Left lung (tissue), 14 donors: Measurements from ENCODE around the gene HCFC1. TPM values are rescaled to one million over a fixed set of nuclear protein-coding genes. Genes with fewer than 3 reads are reported as not detected.

Experiments
- ATAC-seq: fragments of 200-7000 bp; cut with Tn5 transposase; one replicate; pipeline ENCODE4 v1.9.1; 2020; ENCODE audit warnings: moderate library complexity
- DNase-seq, 4 donors: peaks; one replicate each; pipeline ENCODE4 v3.0.0-alpha.2; 2013 to 2020
- H3K27ac ChIP-seq, 2 donors: fragments of 200-600 bp; sonication (generic) in 1 of 2; one replicate each; pipeline versions ENCODE4 v1.5.0 to v1.8.0; 2020 to 2021
- H3K27me3 ChIP-seq, 2 donors: fragments of 200-600 bp; sonication (generic) in 1 of 2; one replicate each; pipeline versions ENCODE4 v1.5.0 to v1.8.0; 2020 to 2021
- H3K36me3 ChIP-seq, 2 donors: fragments of 200-600 bp; sonication (generic) in 1 of 2; one replicate each; pipeline versions ENCODE4 v1.5.0 to v1.8.0; 2020 to 2021
- H3K4me1 ChIP-seq, 2 donors: fragments of 200-600 bp; one replicate each; pipeline ENCODE4 v1.8.0; 2021
- H3K4me3 ChIP-seq, 2 donors: fragments of 200-600 bp; sonication (generic) in 1 of 2; one replicate each; pipeline versions ENCODE4 v1.5.0 to v1.8.0; 2020 to 2021; ENCODE audit warnings: mild to moderate bottlenecking in 1 of 2
- H3K9me3 ChIP-seq, 2 donors: fragments of 200-600 bp; sonication (generic) in 1 of 2; one replicate each; pipeline versions ENCODE4 v1.5.0 to v1.8.0; 2020 to 2021
- CTCF ChIP-seq, 2 donors: fragments of 200-600 bp; sonication (generic) in 1 of 2; IDR thresholded peaks; one replicate each; pipeline versions ENCODE4 v1.5.0 to v1.8.0; 2021; ENCODE audit warnings: antibody characterized with exemption in 2 of 2
- intact Hi-C, 2 donors: fragments of 100-400 bp; cut with DNase I; formaldehyde crosslinking; loops; one replicate each; pipeline versions ENCODE4 v1.11.2 to v1.14.2; 2022
- long read RNA-seq, 12 donors: library from polyadenylated mRNA in 2 of 12; unstranded in 2 of 12; transcript quantifications; one replicate each; pipeline ENCODE4 v2.0.0 and lab custom pipeline, GENCODE V29; 2019 to 2026
- polyA plus RNA-seq, 6 donors: library from polyadenylated mRNA; unstranded; fragments of 120-200 nt; gene quantifications; one replicate each; pipeline ENCODE4 v1.2.1, GENCODE V29; 2013; ENCODE audit not compliant: insufficient read length in 6 of 6
- total RNA-seq, 2 donors: library from RNA; stranded (reverse); fragmentation: NEBNext Ultra II Directional; extraction: Animal tissue kit (Norgen Biotek cat#: 25700); gene quantifications; one replicate each; pipeline ENCODE4 v1.2.1, GENCODE V29; 2021
- donor health status: DM: no; HTN: yes; CAD: no.
- donor health status: DM: no; HTN: no; CAD: no.

HCFC1 gene
- total RNA-seq: 10 to 100 TPM; 46.6 to 58.1 TPM
- 10 to 100 TPM; 28.4 to 47.6 (median 41.7) TPM for polyA plus RNA-seq
- long read RNA-seq, donor 1, partial matches to known transcripts: 8 of 8 reads
- long read RNA-seq, donor 1, other reads (novel, unspliced or antisense): 0 of 8 reads
- long read RNA-seq, donor 2: 0 reads
- long read RNA-seq, donor 3: 0 reads
- long read RNA-seq, donor 4, partial matches to known transcripts: 2 of 2 reads
- long read RNA-seq, donor 4, other reads (novel, unspliced or antisense): 0 of 2 reads
- long read RNA-seq, donor 5, partial matches to known transcripts: 5 of 5 reads
- long read RNA-seq, donor 5, other reads (novel, unspliced or antisense): 0 of 5 reads
- long read RNA-seq, donor 6: 0 reads
- long read RNA-seq, donor 7: 0 reads
- long read RNA-seq, donor 8, partial matches to known transcripts: 6 of 7 reads
- long read RNA-seq, donor 8, other reads (novel, unspliced or antisense): 0 of 7 reads
- long read RNA-seq, donor 9: 0 reads
- long read RNA-seq, donor 10, partial matches to known transcripts: 1 of 1 reads
- long read RNA-seq, donor 10, other reads (novel, unspliced or antisense): 0 of 1 reads
- long read RNA-seq, donor 11: 0 reads
- long read RNA-seq, donor 12: 0 reads

DNA sequence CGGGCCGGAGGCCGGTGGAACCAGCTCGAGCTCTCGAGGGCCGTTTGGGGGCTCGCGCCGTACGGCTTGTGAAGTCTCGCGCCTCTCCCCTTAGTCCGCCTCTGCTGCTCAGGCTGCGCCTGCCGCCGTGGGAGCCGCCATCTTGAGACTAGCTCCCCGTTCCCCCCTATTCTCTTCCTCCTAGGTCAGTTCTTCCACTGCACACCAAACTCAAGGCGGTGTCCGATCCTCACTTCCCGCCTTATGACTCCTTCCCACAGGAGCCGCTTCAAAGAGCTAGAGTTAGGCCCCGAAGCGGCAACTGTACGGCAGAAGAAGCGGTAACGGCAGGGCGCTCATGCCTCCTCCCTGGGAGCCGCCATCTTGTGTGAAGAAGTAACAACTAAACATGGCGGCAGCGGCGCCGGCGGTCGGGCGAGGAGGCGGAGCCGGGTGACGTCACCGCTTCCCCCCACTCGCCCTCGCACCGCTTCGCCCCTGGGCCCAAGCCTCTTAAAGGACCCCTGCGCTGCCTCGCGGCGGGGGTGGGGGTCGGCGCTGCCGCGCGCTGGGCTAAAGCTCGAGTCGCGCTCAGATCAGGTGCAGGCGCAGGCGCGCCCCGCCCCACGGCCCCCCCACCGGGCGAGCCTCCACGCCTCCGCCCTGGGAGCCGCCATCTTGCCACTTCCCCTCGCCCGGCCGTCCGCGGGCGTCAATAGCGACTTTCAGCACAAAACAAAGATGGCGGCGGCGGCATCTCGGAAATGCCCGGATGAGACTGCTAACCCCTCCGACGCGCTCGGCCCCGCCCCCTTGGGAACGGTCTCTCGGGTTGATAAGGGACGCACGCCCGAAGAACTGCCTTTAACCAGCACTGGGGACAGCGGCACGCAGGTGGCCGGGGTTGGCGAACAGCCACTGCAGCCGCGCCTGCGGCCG, at the start of gene HCFC1:
Gene HCFC1 (minus strand): TSS at position 369 of the 918 bp plus-strand sequence. CDS start 978 bp downstream, outside the sequence.
- Histone ChIP-seq H3K27ac (peak within 1 kb of the TSS; percentile 98 to 99), H3K27me3 (no peaks in the 10 kb centered on the region), H3K9me3 (no peaks in the 10 kb centered on the region), H3K36me3 (no peaks in the 10 kb centered on the region), H3K4me1 (peaks cover 12 to 48% of the 10 kb centered on the region in 2 donors), H3K4me3 (peak within 1 kb of the TSS; percentile 72 to 88)
- ATAC-seq: peak; percentile 73
- DNase-seq: peak; percentile 93 to 96 (median 94)
- TF ChIP-seq CTCF (IDR thresholded peaks at IDR 0.05): no peak
- intact Hi-C loops: no loop called here

GRCh38 chrX:154021131-154021611, 49.6 kb upstream of the HCFC1 start:
- Histone ChIP-seq H3K9me3 (no peaks in the 10 kb centered on the region), H3K27me3 (no peaks in the 10 kb centered on the region), H3K4me1 (peaks cover 0 to 19% of the 10 kb centered on the region in 2 donors), H3K27ac (peak overlapping the region; percentile 13 to 92), H3K4me3 (no peak overlapping the region), H3K36me3 (peaks cover 0 to 20% of the 10 kb centered on the region in 2 donors)
- no peak for TF ChIP-seq CTCF (IDR thresholded peaks at IDR 0.05)
- DNase-seq: no peak
- ATAC-seq: peak; percentile 4
- intact Hi-C loops: no loop called here

GRCh38 chrX:154020536-154021115, 49.0 kb upstream of the HCFC1 start:
- H3K36me3 ChIP-seq: peaks cover 0 to 26% of the 10 kb centered on the region in 2 donors
- intact Hi-C loops: no loop called here
- peaks cover 0 to 19% of the 10 kb centered on the region in 2 donors for H3K4me1 ChIP-seq
- H3K4me3 ChIP-seq: peak overlapping the region; percentile 36 to 62
- no peaks in the 10 kb centered on the region for H3K9me3 ChIP-seq
- peak overlapping the region; percentile 86 to 92 for H3K27ac ChIP-seq
- TF ChIP-seq CTCF (IDR thresholded peaks at IDR 0.05): no peak
- peak; percentile 13 for ATAC-seq
- no peak for DNase-seq
- no peaks in the 10 kb centered on the region for H3K27me3 ChIP-seq

DNA sequence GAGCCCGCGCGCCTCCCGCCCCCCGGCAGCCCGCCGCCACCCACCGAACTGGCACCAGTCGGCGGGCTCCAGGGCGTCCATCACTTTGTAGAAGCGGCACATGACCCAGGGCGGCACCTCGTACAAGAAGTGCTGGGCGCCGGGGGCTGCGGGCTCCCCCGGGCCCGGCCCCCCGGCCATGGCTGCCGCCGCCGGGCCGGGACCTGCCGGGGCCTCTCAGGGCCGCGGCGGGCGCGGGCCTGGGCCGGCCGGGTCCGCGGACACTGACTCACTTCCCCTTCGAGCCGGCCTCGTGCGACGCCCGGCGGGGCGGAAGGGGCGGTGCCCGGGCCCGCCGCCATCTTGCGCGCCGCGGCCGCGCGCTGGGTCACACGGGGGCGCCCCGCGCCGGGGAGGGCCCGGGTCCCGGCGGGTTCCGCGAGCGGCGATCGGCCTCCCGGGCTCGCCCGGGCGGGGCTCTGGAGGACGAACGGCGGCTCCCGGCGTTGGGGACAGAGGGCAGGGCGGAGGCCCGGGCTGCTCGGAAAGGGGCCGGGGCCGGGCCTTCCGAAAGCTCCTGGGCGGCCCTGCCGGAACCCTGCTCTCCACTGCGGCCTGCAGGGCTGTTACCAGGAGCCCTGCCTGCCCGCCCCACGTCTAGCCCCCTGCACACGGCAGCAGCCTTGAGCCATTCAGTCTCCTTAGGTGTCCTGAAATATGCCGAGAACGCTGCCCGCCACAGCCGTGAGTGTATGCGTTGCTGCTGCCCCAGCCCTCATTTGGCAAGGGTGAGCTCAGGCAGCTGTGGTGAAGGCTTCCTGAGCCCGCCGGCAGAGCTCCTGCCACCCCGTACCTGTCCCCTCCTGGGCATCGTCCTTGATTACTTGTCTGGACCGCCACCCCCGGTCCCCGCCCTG, 48.3 kb upstream of the HCFC1 start, which contains the start of gene IRAK1:
Gene IRAK1 (minus strand): TSS at position 270 of the 896 bp plus-strand sequence. CDS start 90 bp downstream, at position 180.
- H3K27ac ChIP-seq: peak within 1 kb of the TSS; percentile 86 to 92
- H3K36me3 ChIP-seq: peaks cover 0 to 33% of the 10 kb centered on the region in 2 donors
- DNase-seq (peak; percentile 28 to 92 (median 55)), ATAC-seq (peak; percentile 82)
- H3K27me3 ChIP-seq: no peaks in the 10 kb centered on the region
- peak within 1 kb of the TSS; percentile 36 to 62 for H3K4me3 ChIP-seq
- H3K4me1 ChIP-seq: peaks cover 0 to 19% of the 10 kb centered on the region in 2 donors
- H3K9me3 ChIP-seq: no peaks in the 10 kb centered on the region
- TF ChIP-seq CTCF (IDR thresholded peaks at IDR 0.05): no peak
- intact Hi-C loops: no loop called here
